Vagina (tissue), 2 donors: ENCODE data around the gene IGFBP5.

Source experiments
- CTCF ChIP-seq, 3 experiments: fragments of 450-650 bp in 2 of 3; fragments of 200-600 bp in 1 of 3; sonication (generic) in 1 of 3; IDR thresholded peaks; one replicate each; pipeline ENCODE4 v1.5.1; 2017 to 2019; ENCODE audit warnings: antibody characterized with exemption in 3 of 3, mild to moderate bottlenecking in 2 of 3, moderate library complexity in 2 of 3
- POLR2A ChIP-seq, 2 donors: fragments of 450-650 bp; IDR thresholded peaks; one replicate each; pipeline ENCODE4 v1.6.1; 2017; ENCODE audit warnings: antibody characterized with exemption in 2 of 2, mild to moderate bottlenecking in 2 of 2, moderate library complexity in 2 of 2
- POLR2AphosphoS5 ChIP-seq, 2 donors: sonication (generic); formaldehyde crosslinking; IDR thresholded peaks; one replicate each; pipeline ENCODE4 v1.9.0; 2017; ENCODE audit warnings: antibody characterized with exemption in 2 of 2, mild to moderate bottlenecking in 2 of 2, low read depth in 1 of 2; ENCODE audit not compliant: insufficient read depth in 1 of 2

GRCh38 chr2:216700088-216700567 lies 4.8 kb upstream of the IGFBP5 start:
- TF ChIP-seq CTCF (IDR thresholded peaks at IDR 0.05) (no peak), POLR2AphosphoS5 (IDR thresholded peaks at IDR 0.05; ENCODE audit: insufficient read depth in 1 of 2, low read depth in 1 of 2) (no peak), POLR2A (IDR thresholded peaks at IDR 0.05) (no peak)
